A673 (cell line): ENCODE results near the gene FXR2. TPM values are rescaled to one million over a fixed set of nuclear protein-coding genes. Genes with fewer than 3 reads are reported as not detected.

Experiments used
- BruUV-seq: library from RNA; stranded (reverse); fragments of 400-500 nt; replicated peaks from 2 replicates; lab custom pipeline; 2021; lab: Mats Ljungman, UMichigan
- CTCF ChIA-PET: fragments of 300-600 bp; sonication (Branson Sonifier 250); formaldehyde crosslinking; loops from one replicate; lab custom pipeline; 2022; ENCODE audit warnings: antibody characterized with exemption; lab: Charles Lee
- POLR2A ChIA-PET: fragments of 300-600 bp; sonication (Branson Sonifier 250); formaldehyde crosslinking; loops from one replicate; lab custom pipeline; 2022; ENCODE audit warnings: antibody characterized with exemption; ENCODE audit not compliant: low non-redundant PET; lab: Charles Lee
- DNase-seq: peaks from one replicate; pipeline ENCODE4 v3.0.0-alpha.2; 2015; ENCODE audit warnings: low spot score
- H3K27ac ChIP-seq: fragments of 200-600 bp; sonication (generic); 2 replicates; pipeline ENCODE4 v1.5.1; 2016; ENCODE audit warnings: mixed run types, low read depth, mild to moderate bottlenecking, mixed read lengths, antibody characterized with exemption, low read length; ENCODE audit not compliant: poor library complexity, severe bottlenecking
- H3K27me3 ChIP-seq: fragments of 200-600 bp; sonication (generic); replicated peaks from 2 replicates; pipeline ENCODE4 v1.6.1; 2017; ENCODE audit warnings: mixed run types, low read depth, mild to moderate bottlenecking, mixed read lengths, antibody characterized with exemption, low read length; ENCODE audit not compliant: insufficient read depth, poor library complexity
- H3K36me3 ChIP-seq: fragments of 200-600 bp; sonication (generic); 2 replicates; pipeline ENCODE4 v1.6.1; 2016; ENCODE audit warnings: mixed run types, mild to moderate bottlenecking, mixed read lengths, antibody characterized with exemption, low read length; ENCODE audit not compliant: insufficient read depth, poor library complexity, severe bottlenecking
- H3K4me1 ChIP-seq: fragments of 200-600 bp; sonication (generic); 2 replicates; pipeline ENCODE4 v1.6.1; 2017; ENCODE audit warnings: mixed run types, mild to moderate bottlenecking, mixed read lengths, antibody characterized with exemption, low read length; ENCODE audit not compliant: insufficient read depth, poor library complexity, severe bottlenecking
- H3K4me3 ChIP-seq: fragments of 200-600 bp; sonication (generic); 2 replicates; pipeline ENCODE4 v1.5.1; 2016; ENCODE audit warnings: low read depth, mixed run types, mild to moderate bottlenecking, mixed read lengths, low read length; ENCODE audit not compliant: poor library complexity, severe bottlenecking
- H3K9me3 ChIP-seq: fragments of 200-600 bp; sonication (generic); 2 replicates; pipeline ENCODE4 v1.6.1; 2016; ENCODE audit warnings: mixed run types, low read depth, mild to moderate bottlenecking, mixed read lengths, antibody characterized with exemption, low read length; ENCODE audit not compliant: poor library complexity, severe bottlenecking
- CTCF ChIP-seq: fragments of 300-800, 200-600 bp; sonication (generic); conservative IDR thresholded peaks from 2 replicates; pipeline ENCODE4 v1.5.1; 2017; ENCODE audit warnings: low read depth, mild to moderate bottlenecking, antibody characterized with exemption, low read length, moderate library complexity, mixed read lengths
- EZH2 ChIP-seq: fragments of 200-600 bp; sonication (generic); IDR thresholded peaks from 2 replicates; pipeline ENCODE4 v1.6.1; 2017; ENCODE audit warnings: borderline replicate concordance, low read depth, mild to moderate bottlenecking, mixed read lengths, antibody characterized with exemption, low read length; ENCODE audit not compliant: poor library complexity, severe bottlenecking
- intact Hi-C: fragments of 100-400 bp; cut with micrococcal nuclease; formaldehyde crosslinking; loops from one replicate; pipeline ENCODE4 v1.10.0; 2022; ENCODE audit not compliant: unreplicated experiment
- total RNA-seq: library from RNA; stranded (reverse); gene quantifications from 2 replicates; pipeline ENCODE4 v1.2.3, GENCODE V29; 2021

FXR2 gene
- total RNA-seq, 1 experiment from 2014 or later: 101 TPM

- Histone ChIP-seq H3K36me3 (peaks cover 11% of the 10 kb centered on the region), H3K27me3 (no peaks in the 10 kb centered on the region), H3K27ac (peak overlapping the region; percentile 55), H3K4me3 (peak overlapping the region; percentile 92), H3K4me1 (peaks cover 20% of the 10 kb centered on the region), H3K9me3 (no peaks in the 10 kb centered on the region)
- TF ChIP-seq EZH2 (no peak), CTCF (no peak)
- DNase-seq: no peak
- intact Hi-C loops: no loop called here
- POLR2A ChIA-PET: interaction anchor here (0.6 to 1.0 kb wide), 2 partner anchors 10 to 72 kb away, joined by 3 read pairs; partner anchors contain the start of gene TP53
- CTCF ChIA-PET: interaction anchor here (0.6 to 2.6 kb wide), 4 partner anchors 13 to 188 kb away, joined by 3 to 18 read pairs (median 4); partner anchors contain the start of genes SAT2, TP53 and WRAP53
- no TSS peak for BruUV-seq
Measured at GRCh38 chr17:7615265-7615747, 609 bp upstream of the FXR2 start.

- TF ChIP-seq CTCF (no peak), EZH2 (no peak)
- intact Hi-C loops: no loop called here
- no peaks in the 10 kb centered on the region for H3K9me3 ChIP-seq
- DNase-seq: no peak
- H3K4me3 ChIP-seq: peak overlapping the region; percentile 92
- ChIA-PET CTCF (interaction anchor here (2.6 kb wide), 1 partner anchor 73 kb away, joined by 18 read pairs; the partner anchor contains the start of genes TP53 and WRAP53), POLR2A (interaction anchor here (0.6 kb wide), 1 partner anchor 75 kb away, joined by 3 read pairs; the partner anchor contains the start of gene WRAP53)
- no peaks in the 10 kb centered on the region for H3K27me3 ChIP-seq
- peaks cover 20% of the 10 kb centered on the region for H3K4me1 ChIP-seq
- BruUV-seq: TSS peak; percentile 32
- H3K36me3 ChIP-seq: peaks cover 11% of the 10 kb centered on the region
- peak overlapping the region; percentile 91 for H3K27ac ChIP-seq
Measured at GRCh38 chr17:7613769-7614424, 800 bp downstream of the FXR2 start.

DNA sequence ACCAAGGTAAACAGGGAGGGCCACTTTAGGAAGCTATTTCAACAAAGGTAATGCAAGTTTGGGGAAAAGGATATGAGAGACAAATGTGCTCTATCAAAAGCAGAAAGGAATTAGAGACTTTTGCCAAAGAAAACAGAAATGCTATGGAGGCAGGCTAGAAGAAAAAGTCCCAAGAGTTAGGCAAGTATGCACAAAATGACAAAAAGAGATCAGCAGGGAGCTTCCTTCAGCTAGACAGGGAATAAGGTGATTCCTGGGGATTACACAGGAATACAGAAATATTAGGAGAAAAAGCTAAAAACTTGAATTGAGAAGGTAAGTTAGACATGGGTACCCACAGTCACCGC is 2.4 kb downstream of the FXR2 start:
- BruUV-seq: no TSS peak
- POLR2A ChIA-PET: no interaction called here
- Histone ChIP-seq H3K9me3 (no peaks in the 10 kb centered on the region), H3K4me1 (peaks cover 20% of the 10 kb centered on the region), H3K36me3 (peaks cover 11% of the 10 kb centered on the region), H3K27ac (peak overlapping the region; percentile 55), H3K4me3 (peak overlapping the region; percentile 92), H3K27me3 (no peaks in the 10 kb centered on the region)
- intact Hi-C loops: no loop called here
- CTCF ChIA-PET: interaction anchor here (1.3 kb wide), 1 partner anchor 76 kb away, joined by 3 read pairs; the partner anchor contains the start of gene WRAP53
- no peak for TF ChIP-seq CTCF
- TF ChIP-seq EZH2: no peak
- no peak for DNase-seq
